PC-3 (cell line): Measurements from ENCODE around the gene CYP2E1. TPM values are rescaled to one million over a fixed set of nuclear protein-coding genes. Genes with fewer than 3 reads are reported as not detected.

Source experiments
- ATAC-seq: fragments of 200-7000 bp; cut with Tn5 transposase; 2 replicates; pipeline ENCODE4 v1.9.1; 2020; ENCODE audit warnings: mild to moderate bottlenecking, moderate library complexity
- BruUV-seq: library from RNA; stranded (reverse); fragments of 400-500 nt; replicated peaks from 2 replicates; lab custom pipeline; 2021; lab: Mats Ljungman, UMichigan
- CTCF ChIA-PET: fragments of 300-600 bp; sonication (Branson Sonifier 250); formaldehyde crosslinking; loops from one replicate; lab custom pipeline; 2022; ENCODE audit warnings: antibody characterized with exemption; lab: Charles Lee
- POLR2A ChIA-PET: fragments of 300-600 bp; sonication (Branson Sonifier 250); formaldehyde crosslinking; loops from one replicate; lab custom pipeline; 2022; ENCODE audit warnings: antibody characterized with exemption; ENCODE audit not compliant: unreplicated experiment; lab: Charles Lee
- DNase-seq: peaks from one replicate; pipeline ENCODE4 v3.0.0-alpha.2; 2015
- H2AFZ ChIP-seq: fragments of 300-600 bp; sonication (generic); 2 replicates; pipeline ENCODE4 v1.6.0; 2016; ENCODE audit warnings: antibody characterized with exemption, low read length
- H3F3A ChIP-seq: fragments of 300-600 bp; sonication (generic); one replicate; pipeline ENCODE4 v1.6.0; 2017; ENCODE audit warnings: antibody characterized with exemption, low read length, control low read depth, mild to moderate bottlenecking; ENCODE audit not compliant: unreplicated experiment
- H3K27ac ChIP-seq: fragments of 300-600 bp; sonication (generic); 2 replicates; pipeline ENCODE4 v1.5.1; 2016; ENCODE audit warnings: mild to moderate bottlenecking, low read length
- H3K27me3 ChIP-seq: fragments of 300-600 bp; sonication (generic); 2 replicates; pipeline ENCODE4 v1.6.1; 2016; ENCODE audit warnings: low read length, mixed read lengths
- H3K36me3 ChIP-seq: fragments of 300-600 bp; sonication (generic); 2 replicates; pipeline ENCODE4 v1.6.1; 2016; ENCODE audit warnings: low read depth, mixed run types, low read length, mixed read lengths
- H3K4me1 ChIP-seq: fragments of 300-600 bp; sonication (generic); 2 replicates; pipeline ENCODE4 v1.5.1; 2016; ENCODE audit warnings: low read length; ENCODE audit not compliant: insufficient read depth
- H3K4me2 ChIP-seq: fragments of 300-600 bp; sonication (generic); 2 replicates; pipeline ENCODE4 v1.6.0; 2016; ENCODE audit warnings: low read length
- H3K4me3 ChIP-seq: fragments of 300-600 bp; sonication (generic); 2 replicates; pipeline ENCODE4 v1.5.1; 2016; ENCODE audit warnings: mild to moderate bottlenecking, low read length, mixed read lengths
- H3K79me2 ChIP-seq: fragments of 300-600 bp; sonication (generic); 2 replicates; pipeline ENCODE4 v1.6.1; 2017; ENCODE audit warnings: low read length, mixed read lengths
- H3K9ac ChIP-seq: fragments of 300-600 bp; sonication (generic); 2 replicates; pipeline ENCODE4 v1.6.0; 2016; ENCODE audit warnings: mild to moderate bottlenecking, low read length
- H3K9me2 ChIP-seq: fragments of 300-600 bp; sonication (generic); replicated peaks from 2 replicates; pipeline ENCODE4 v1.6.1; 2016; ENCODE audit warnings: mixed run types, low read length, mixed read lengths
- H3K9me3 ChIP-seq: fragments of 300-600 bp; sonication (generic); 2 replicates; pipeline ENCODE4 v1.6.1; 2016; ENCODE audit warnings: low read length, mixed read lengths
- H4K20me1 ChIP-seq: fragments of 300-600 bp; sonication (generic); 2 replicates; pipeline ENCODE4 v1.6.1; 2016; ENCODE audit warnings: low read length, mixed read lengths
- EZH2 ChIP-seq: fragments of 300-600 bp; sonication (generic); IDR thresholded peaks from one replicate; pipeline ENCODE4 v1.6.1; 2017; ENCODE audit warnings: antibody characterized with exemption, mild to moderate bottlenecking, low read length; ENCODE audit not compliant: unreplicated experiment
- EZH2phosphoT487 ChIP-seq: fragments of 300-600 bp; sonication (generic); IDR thresholded peaks from 2 replicates; pipeline ENCODE4 v1.6.1; 2018; ENCODE audit warnings: mild to moderate bottlenecking, antibody characterized with exemption, low read length, borderline replicate concordance
- intact Hi-C: fragments of 100-400 bp; cut with micrococcal nuclease; formaldehyde crosslinking; loops from 2 replicates; pipeline ENCODE4 v1.9.0; 2023
- total RNA-seq: library from RNA; depleted of rRNA; stranded (reverse); fragments of >200 nt; gene quantifications from 2 replicates; pipeline ENCODE4 v1.2.3, GENCODE V29; 2014
- TF ChIP-seq, protein P1 (sequence below): fragments of 300-600 bp; sonication (generic); conservative IDR thresholded peaks from 2 replicates; pipeline ENCODE4 v1.5.1; 2017; ENCODE audit warnings: antibody characterized with exemption, low read depth, mild to moderate bottlenecking, low read length

The CYP2E1 gene
- total RNA-seq, 1 experiment from 2014 or later: 4.2 TPM

DNA sequence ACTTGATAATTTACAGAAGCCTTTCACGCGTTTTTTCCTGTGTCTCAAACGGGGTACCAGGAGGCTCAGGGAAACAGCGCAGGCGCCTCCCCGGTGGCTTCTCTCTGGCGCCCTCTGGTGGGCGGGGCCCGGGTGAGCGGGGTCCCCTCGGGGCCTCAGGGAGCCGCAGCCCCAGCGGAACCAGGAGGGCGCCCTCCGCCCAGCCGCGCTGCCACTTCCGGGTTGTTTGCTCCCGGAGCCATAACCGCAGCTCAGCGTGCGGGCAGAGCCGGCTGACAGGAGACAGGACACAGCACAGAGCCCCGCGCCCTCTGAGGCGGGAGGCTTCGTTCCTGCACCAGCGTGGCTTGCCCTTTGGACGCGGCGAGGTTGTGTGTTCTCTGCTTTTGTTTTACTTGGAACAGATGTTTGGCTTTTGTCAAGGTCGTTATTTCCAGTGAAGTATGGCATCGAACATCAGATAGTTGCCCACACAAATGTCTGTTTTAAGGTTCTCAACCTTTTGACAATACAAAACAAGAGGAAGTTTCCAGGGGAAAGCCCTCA lies 6.9 kb upstream of the CYP2E1 start:
- Histone ChIP-seq H3K36me3 (no peaks in the 10 kb centered on the region; the same call in 1 of the 2 replicates), H4K20me1 (no peaks in the 10 kb centered on the region), H3K4me2 (peak overlapping the region; percentile 81), H2AFZ (peak overlapping the region; percentile 94), H3K27ac (0 out of 2 replicates have a peak overlapping the region, but pooled peaks have one; percentile 9), H3K4me1 (peaks cover 15% of the 10 kb centered on the region), H3K9me2 (no peaks in the 10 kb centered on the region), H3K79me2 (no peaks in the 10 kb centered on the region), H3K27me3 (no peaks in the 10 kb centered on the region), H3K9me3 (0 out of 2 replicates have a peak, but pooled peaks cover 7% of the 10 kb centered on the region), H3F3A (peaks cover 8% of the 10 kb centered on the region), H3K4me3 (peak overlapping the region; percentile 64), H3K9ac (peak overlapping the region; percentile 65)
- ChIA-PET POLR2A (no interaction called here), CTCF (no interaction called here)
- TF ChIP-seq, protein P1, sequence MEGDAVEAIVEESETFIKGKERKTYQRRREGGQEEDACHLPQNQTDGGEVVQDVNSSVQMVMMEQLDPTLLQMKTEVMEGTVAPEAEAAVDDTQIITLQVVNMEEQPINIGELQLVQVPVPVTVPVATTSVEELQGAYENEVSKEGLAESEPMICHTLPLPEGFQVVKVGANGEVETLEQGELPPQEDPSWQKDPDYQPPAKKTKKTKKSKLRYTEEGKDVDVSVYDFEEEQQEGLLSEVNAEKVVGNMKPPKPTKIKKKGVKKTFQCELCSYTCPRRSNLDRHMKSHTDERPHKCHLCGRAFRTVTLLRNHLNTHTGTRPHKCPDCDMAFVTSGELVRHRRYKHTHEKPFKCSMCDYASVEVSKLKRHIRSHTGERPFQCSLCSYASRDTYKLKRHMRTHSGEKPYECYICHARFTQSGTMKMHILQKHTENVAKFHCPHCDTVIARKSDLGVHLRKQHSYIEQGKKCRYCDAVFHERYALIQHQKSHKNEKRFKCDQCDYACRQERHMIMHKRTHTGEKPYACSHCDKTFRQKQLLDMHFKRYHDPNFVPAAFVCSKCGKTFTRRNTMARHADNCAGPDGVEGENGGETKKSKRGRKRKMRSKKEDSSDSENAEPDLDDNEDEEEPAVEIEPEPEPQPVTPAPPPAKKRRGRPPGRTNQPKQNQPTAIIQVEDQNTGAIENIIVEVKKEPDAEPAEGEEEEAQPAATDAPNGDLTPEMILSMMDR: peak; percentile 83
- TF ChIP-seq EZH2: no peak
- ATAC-seq (peak; percentile 94), DNase-seq (peak; percentile 79)
- intact Hi-C loops: loop anchor here (5.0 kb wide), 1 partner anchor 83 kb away; no protein-coding TSS in a partner anchor
- no TSS peak for BruUV-seq

DNA sequence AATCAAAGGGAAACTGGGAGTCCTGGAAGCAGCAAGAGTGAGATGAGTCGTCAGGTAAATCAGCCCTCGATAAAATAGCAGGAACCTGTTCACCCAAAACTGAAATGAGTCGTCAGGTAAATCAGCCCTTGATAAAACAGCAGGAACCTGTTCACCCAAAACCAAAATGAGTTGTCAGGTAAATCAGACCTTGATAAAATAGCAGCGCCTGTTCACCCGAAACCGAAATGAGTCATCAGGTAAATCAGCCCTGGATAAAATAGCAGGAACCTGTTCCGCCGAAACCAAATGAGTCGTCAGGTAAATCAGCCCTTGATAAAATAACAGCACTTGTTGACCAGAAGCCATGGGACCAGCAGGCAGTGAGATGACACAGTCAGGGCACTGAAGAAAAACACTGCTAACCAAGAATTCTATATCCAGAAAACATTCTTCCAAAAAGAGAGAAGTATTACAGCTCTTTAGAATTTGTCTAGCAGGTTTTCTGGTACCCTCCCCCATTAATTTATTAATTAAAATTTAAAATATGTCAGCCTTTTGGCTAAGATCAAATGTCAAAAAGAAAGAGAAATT lies 3.4 kb upstream of the CYP2E1 start:
- TF ChIP-seq, protein P1: no peak
- no peak for TF ChIP-seq EZH2
- TF ChIP-seq EZH2phosphoT487: no peak
- peak; percentile 92 for DNase-seq
- BruUV-seq: no TSS peak
- Histone ChIP-seq H3K4me1 (peaks cover 19% of the 10 kb centered on the region), H2AFZ (no peak overlapping the region), H3K9ac (peak overlapping the region; percentile 68; the same call in 1 of the 2 replicates), H3K27me3 (no peaks in the 10 kb centered on the region; the same call in 1 of the 2 replicates), H3K79me2 (no peaks in the 10 kb centered on the region), H3K9me3 (0 out of 2 replicates have a peak, but pooled peaks cover 7% of the 10 kb centered on the region), H3K4me3 (0 out of 2 replicates have a peak overlapping the region, but pooled peaks have one; percentile 32), H3K9me2 (no peaks in the 10 kb centered on the region), H3K4me2 (peak overlapping the region; percentile 69), H3K27ac (peak overlapping the region; percentile 96), H3F3A (peaks cover 8% of the 10 kb centered on the region), H4K20me1 (no peaks in the 10 kb centered on the region), H3K36me3 (no peaks in the 10 kb centered on the region; the same call in 1 of the 2 replicates)
- intact Hi-C loops: loop anchor here (5.0 kb wide), 1 partner anchor 86 kb away; no protein-coding TSS in a partner anchor
- ChIA-PET POLR2A (no interaction called here), CTCF (no interaction called here)
- peak; percentile 44 for ATAC-seq

DNA sequence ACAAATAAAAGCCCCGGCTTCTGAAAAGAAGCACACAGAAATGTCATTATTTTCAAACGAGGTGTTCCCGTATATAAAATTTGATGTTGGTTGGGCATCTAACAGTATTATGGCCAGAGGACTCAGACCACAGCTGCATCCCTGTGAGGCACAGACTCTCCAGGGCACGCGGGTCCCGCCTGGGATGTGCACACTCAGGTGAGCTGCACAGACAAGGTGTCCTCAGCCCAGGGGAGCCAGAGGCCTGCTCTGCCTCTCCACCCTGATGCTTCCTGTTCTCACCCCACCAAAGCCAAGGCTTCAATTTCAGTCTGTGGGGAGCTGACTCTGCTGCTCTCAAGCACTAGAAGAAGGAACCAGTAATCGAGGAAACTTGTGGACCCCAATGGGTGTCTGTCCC lies 1.7 kb upstream of the CYP2E1 start:
- ATAC-seq: no peak
- no peak overlapping the region for H3K9ac ChIP-seq
- H3K36me3 ChIP-seq: no peaks in the 10 kb centered on the region; the same call in 1 of the 2 replicates
- no peak overlapping the region for H3K4me3 ChIP-seq
- no peak overlapping the region for H3K4me2 ChIP-seq
- H3K27me3 ChIP-seq: no peaks in the 10 kb centered on the region; the same call in 1 of the 2 replicates
- no peak overlapping the region for H2AFZ ChIP-seq
- peaks cover 25% of the 10 kb centered on the region for H3K4me1 ChIP-seq
- POLR2A ChIA-PET: no interaction called here
- CTCF ChIA-PET: no interaction called here
- BruUV-seq: no TSS peak
- H3K9me3 ChIP-seq: 0 out of 2 replicates have a peak, but pooled peaks cover 7% of the 10 kb centered on the region
- H3K9me2 ChIP-seq: no peaks in the 10 kb centered on the region
- no peak for DNase-seq
- no peak overlapping the region for H3K27ac ChIP-seq
- H3K79me2 ChIP-seq: no peaks in the 10 kb centered on the region
- intact Hi-C loops: no loop called here
- H3F3A ChIP-seq: peaks cover 8% of the 10 kb centered on the region
- TF ChIP-seq, protein P1: no peak
- TF ChIP-seq EZH2phosphoT487 (no peak), EZH2 (no peak)
- no peaks in the 10 kb centered on the region for H4K20me1 ChIP-seq
